Endothelial cell of umbilical vein (primary cell): ENCODE measurements around the gene SMC1B. TPM values are rescaled to one million over a fixed set of nuclear protein-coding genes. Genes with fewer than 3 reads are reported as not detected.

ENCODE experiments used
- BruUV-seq: library from RNA; stranded (reverse); fragments of 400-500 nt; replicated peaks from 2 replicates; lab custom pipeline; 2021; lab: Mats Ljungman, UMichigan
- CTCF ChIA-PET: fragments of 300-600, 350-600 bp; sonication (Branson Sonifier 250); formaldehyde crosslinking; loops from one replicate; lab custom pipeline; 2021; ENCODE audit warnings: antibody characterized with exemption, inconsistent platforms; lab: Charles Lee
- POLR2A ChIA-PET: fragments of 300-600, 350-600 bp; sonication (Branson Sonifier 250); formaldehyde crosslinking; loops from one replicate; lab custom pipeline; 2021; ENCODE audit warnings: antibody characterized with exemption, inconsistent platforms; lab: Charles Lee
- DNase-seq: peaks from one replicate; pipeline ENCODE4 v3.0.0-alpha.2; 2011; ENCODE audit warnings: low read depth, low spot score
- FAIRE-seq: peaks from 2 replicates; lab custom pipeline; 2011; peaks lifted over from hg19 to GRCh38; lab: Jason Lieb, UNC
- H2AFZ ChIP-seq: 2 replicates; pipeline ENCODE4 v1.6.0; 2012; ENCODE audit warnings: low read depth, low read length, control low read depth, inconsistent platforms
- H3K27ac ChIP-seq: 2 replicates; pipeline ENCODE4 v1.5.1; 2011; ENCODE audit warnings: low read depth, mild to moderate bottlenecking, control low read depth, low read length, moderate library complexity; ENCODE audit not compliant: insufficient read depth
- H3K27me3 ChIP-seq, 2 experiments: 2 replicates each; pipeline versions ENCODE4 v1.6.0 to v1.6.1; 2011; ENCODE audit warnings: low read length in 2 of 2, mixed read lengths in 1 of 2; ENCODE audit not compliant: control insufficient read depth in 2 of 2, insufficient read depth in 2 of 2
- H3K36me3 ChIP-seq, 2 experiments: 2 replicates in 1 of 2; 3 replicates in 1 of 2; pipeline ENCODE4 v1.5.1; 2011; ENCODE audit warnings: low read length in 2 of 2, mild to moderate bottlenecking in 1 of 2, moderate library complexity in 1 of 2; ENCODE audit not compliant: control insufficient read depth in 2 of 2, insufficient read depth in 2 of 2; ENCODE audit errors: extremely low read depth in 1 of 2
- H3K4me1 ChIP-seq: 3 replicates; pipeline ENCODE4 v1.5.1; 2011; ENCODE audit warnings: mild to moderate bottlenecking, low read length; ENCODE audit not compliant: control insufficient read depth, insufficient read depth; ENCODE audit errors: extremely low read depth
- H3K4me2 ChIP-seq: 2 replicates; pipeline ENCODE4 v1.6.1; 2011; ENCODE audit warnings: low read length, control low read depth, mixed read lengths; ENCODE audit not compliant: insufficient read depth
- H3K4me3 ChIP-seq, 3 experiments: fragments of 200-600 bp in 1 of 3; sonication (generic), shearing (Covaris generic) in 1 of 3; replicated peaks in 1 of 3; 2 replicates each; pipeline ENCODE4 v1.5.1; 2011 to 2016; ENCODE audit warnings: control low read depth in 3 of 3, low read length in 3 of 3, mild to moderate bottlenecking in 2 of 3, inconsistent platforms in 1 of 3, low read depth in 1 of 3, moderate library complexity in 1 of 3; ENCODE audit not compliant: insufficient read depth in 1 of 3
- H3K79me2 ChIP-seq: 2 replicates; pipeline ENCODE4 v1.6.0; 2012; ENCODE audit warnings: low read length, inconsistent platforms; ENCODE audit not compliant: control insufficient read depth, insufficient read depth
- H3K9ac ChIP-seq: replicated peaks from 2 replicates; pipeline ENCODE3; 2011; ENCODE audit warnings: low read length, control low read depth; ENCODE audit not compliant: insufficient read depth; ENCODE audit errors: extremely low read depth
- H3K9me1 ChIP-seq: replicated peaks from 3 replicates; pipeline ENCODE4 v1.6.0; 2011; ENCODE audit warnings: mild to moderate bottlenecking, low read length; ENCODE audit not compliant: control insufficient read depth, insufficient read depth; ENCODE audit errors: extremely low read depth
- H3K9me3 ChIP-seq: replicated peaks from 2 replicates; pipeline ENCODE4 v1.5.1; 2012; ENCODE audit warnings: low read length, inconsistent platforms; ENCODE audit not compliant: control insufficient read depth, insufficient read depth
- H4K20me1 ChIP-seq: replicated peaks from 2 replicates; pipeline ENCODE3; 2011; ENCODE audit warnings: mild to moderate bottlenecking, low read length; ENCODE audit not compliant: control insufficient read depth, insufficient read depth; ENCODE audit errors: extremely low read depth
- EZH2 ChIP-seq: IDR thresholded peaks from 2 replicates; pipeline ENCODE4 v1.6.1; 2012; ENCODE audit warnings: borderline replicate concordance, low read depth, mild to moderate bottlenecking, moderate library complexity, low read length, inconsistent platforms; ENCODE audit not compliant: severe bottlenecking
- GATA2 ChIP-seq: IDR thresholded peaks from 2 replicates; pipeline ENCODE4 v1.7.0; 2011; ENCODE audit warnings: low read depth, mild to moderate bottlenecking, moderate library complexity, mixed read lengths, low read length; ENCODE audit not compliant: insufficient read length, insufficient read depth
- JUN ChIP-seq: IDR thresholded peaks from 2 replicates; pipeline ENCODE4 v1.6.1; 2011; ENCODE audit warnings: borderline replicate concordance, low read depth; ENCODE audit not compliant: insufficient read length, insufficient read depth
- MYC ChIP-seq: IDR thresholded peaks from one replicate; pipeline ENCODE4 v1.6.1; 2011; ENCODE audit warnings: mild to moderate bottlenecking, low read depth, low read length
- POLR2A ChIP-seq: IDR thresholded peaks from 2 replicates; pipeline ENCODE4 v1.6.1; 2012; ENCODE audit warnings: low read depth, mild to moderate bottlenecking, control low read depth, low read length
- POLR2AphosphoS5 ChIP-seq: IDR thresholded peaks from 2 replicates; pipeline ENCODE4 v1.6.1; 2012; ENCODE audit warnings: low read depth, mild to moderate bottlenecking, control low read depth, low read length, moderate library complexity; ENCODE audit not compliant: insufficient read depth
- dilution Hi-C: fragments of 300-500 bp; cut with MboI; formaldehyde crosslinking; loops from one replicate; pipeline ENCODE4 v1.15.0; 2019; ENCODE audit warnings: low sequenced_read_pairs; ENCODE audit not compliant: extremely low pct_ligation_motif_present
- intact Hi-C: fragments of 100-400 bp; cut with micrococcal nuclease; formaldehyde crosslinking; loops from one replicate; pipeline ENCODE4 v1.10.0; 2022
- polyA plus RNA-seq, 4 experiments: library from polyadenylated mRNA; depleted of rRNA in 3 of 4; stranded (reverse) in 3 of 4; unstranded in 1 of 4; fragments of >200 nt; gene quantifications; 2 replicates each; pipeline versions ENCODE4 v1.2.1 to v1.2.3, GENCODE V29; 2011 to 2012; ENCODE audit warnings: missing spikeins in 1 of 4
- total RNA-seq: library from RNA; stranded (reverse); gene quantifications from 2 replicates; pipeline ENCODE4 v1.2.3, GENCODE V29; 2021
- TF ChIP-seq, protein P1 (sequence below), 2 donors: IDR thresholded peaks; 1 replicate in 1 of 2; 2 replicates in 1 of 2; pipeline ENCODE4 v1.5.1; 2011; ENCODE audit warnings: low read length in 2 of 2, mild to moderate bottlenecking in 2 of 2, moderate library complexity in 2 of 2, control low read depth in 1 of 2, inconsistent platforms in 1 of 2, low read depth in 1 of 2; ENCODE audit not compliant: insufficient read depth in 1 of 2; ENCODE audit errors: extremely low read depth in 1 of 2
- TF ChIP-seq, protein P2 (sequence below): IDR thresholded peaks from 2 replicates; pipeline ENCODE4 v1.6.1; 2011; ENCODE audit not compliant: insufficient read depth, insufficient read length

The SMC1B gene
- total and polyA plus RNA-seq, 2 donors (not counting 3 experiments of a cell fraction or from before 2014, with no cell fraction given), result 0.07 TPM; not detected in 1

- no peak overlapping the region for H3K27ac ChIP-seq
- peaks cover 5 to 16% of the 10 kb centered on the region in 2 experiments for H3K36me3 ChIP-seq
- no TSS peak for BruUV-seq
- no peaks in the 10 kb centered on the region for H3K79me2 ChIP-seq
- DNase-seq, result no peak
- POLR2A ChIA-PET, result interaction anchor here (1.5 kb wide), 1 partner anchor 17 kb away, joined by 4 read pairs; no protein-coding TSS in a partner anchor
- H3K4me1 ChIP-seq, result peaks cover 22% of the 10 kb centered on the region
- H3K9me3 ChIP-seq, result no peaks in the 10 kb centered on the region
- intact Hi-C loops (no loop called here), dilution Hi-C loops (no loop called here)
- FAIRE-seq, result no peak
- TF ChIP-seq MYC, result no peak
- no peak for TF ChIP-seq JUN
- no peak for TF ChIP-seq GATA2
- TF ChIP-seq, protein P1, sequence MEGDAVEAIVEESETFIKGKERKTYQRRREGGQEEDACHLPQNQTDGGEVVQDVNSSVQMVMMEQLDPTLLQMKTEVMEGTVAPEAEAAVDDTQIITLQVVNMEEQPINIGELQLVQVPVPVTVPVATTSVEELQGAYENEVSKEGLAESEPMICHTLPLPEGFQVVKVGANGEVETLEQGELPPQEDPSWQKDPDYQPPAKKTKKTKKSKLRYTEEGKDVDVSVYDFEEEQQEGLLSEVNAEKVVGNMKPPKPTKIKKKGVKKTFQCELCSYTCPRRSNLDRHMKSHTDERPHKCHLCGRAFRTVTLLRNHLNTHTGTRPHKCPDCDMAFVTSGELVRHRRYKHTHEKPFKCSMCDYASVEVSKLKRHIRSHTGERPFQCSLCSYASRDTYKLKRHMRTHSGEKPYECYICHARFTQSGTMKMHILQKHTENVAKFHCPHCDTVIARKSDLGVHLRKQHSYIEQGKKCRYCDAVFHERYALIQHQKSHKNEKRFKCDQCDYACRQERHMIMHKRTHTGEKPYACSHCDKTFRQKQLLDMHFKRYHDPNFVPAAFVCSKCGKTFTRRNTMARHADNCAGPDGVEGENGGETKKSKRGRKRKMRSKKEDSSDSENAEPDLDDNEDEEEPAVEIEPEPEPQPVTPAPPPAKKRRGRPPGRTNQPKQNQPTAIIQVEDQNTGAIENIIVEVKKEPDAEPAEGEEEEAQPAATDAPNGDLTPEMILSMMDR (IDR thresholded peaks at IDR 0.05; ENCODE audit: extremely low read depth in 1 of 2, insufficient read depth in 1 of 2, low read depth in 1 of 2, low read length in 2 of 2), result no peak
- no peak for TF ChIP-seq POLR2A
- TF ChIP-seq, protein P2, sequence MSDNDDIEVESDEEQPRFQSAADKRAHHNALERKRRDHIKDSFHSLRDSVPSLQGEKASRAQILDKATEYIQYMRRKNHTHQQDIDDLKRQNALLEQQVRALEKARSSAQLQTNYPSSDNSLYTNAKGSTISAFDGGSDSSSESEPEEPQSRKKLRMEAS, result no peak
- no peak for TF ChIP-seq EZH2
- TF ChIP-seq POLR2AphosphoS5, result no peak
- no peak overlapping the region for H3K4me3 ChIP-seq
- H3K9ac ChIP-seq, result no peak overlapping the region
- no peaks in the 10 kb centered on the region for H3K27me3 ChIP-seq
- no peaks in the 10 kb centered on the region for H3K9me1 ChIP-seq
- no peak overlapping the region for H2AFZ ChIP-seq
- no peak overlapping the region for H3K4me2 ChIP-seq
- no peaks in the 10 kb centered on the region for H4K20me1 ChIP-seq
- CTCF ChIA-PET, result interaction anchor here (1.3 to 4.0 kb wide), 3 partner anchors 12 to 100 kb away, joined by 3 to 22 read pairs (median 9); no protein-coding TSS in a partner anchor
Measured at GRCh38 chr22:45334528-45334927, 78.9 kb downstream of the SMC1B start.
